HG03103 (cell line): Measurements from ENCODE around the gene SIRT3.

Source experiments
- ATAC-seq: cut with Tn5 transposase; IDR thresholded peaks from one replicate; pipeline ENCODE4 v1.9.1; 2021; ENCODE audit warnings: low read depth; ENCODE audit not compliant: unreplicated experiment

The SIRT3 gene

GRCh38 chr11:217704-218103 is 18.4 kb downstream of the SIRT3 start:
- ATAC-seq, result no peak

DNA sequence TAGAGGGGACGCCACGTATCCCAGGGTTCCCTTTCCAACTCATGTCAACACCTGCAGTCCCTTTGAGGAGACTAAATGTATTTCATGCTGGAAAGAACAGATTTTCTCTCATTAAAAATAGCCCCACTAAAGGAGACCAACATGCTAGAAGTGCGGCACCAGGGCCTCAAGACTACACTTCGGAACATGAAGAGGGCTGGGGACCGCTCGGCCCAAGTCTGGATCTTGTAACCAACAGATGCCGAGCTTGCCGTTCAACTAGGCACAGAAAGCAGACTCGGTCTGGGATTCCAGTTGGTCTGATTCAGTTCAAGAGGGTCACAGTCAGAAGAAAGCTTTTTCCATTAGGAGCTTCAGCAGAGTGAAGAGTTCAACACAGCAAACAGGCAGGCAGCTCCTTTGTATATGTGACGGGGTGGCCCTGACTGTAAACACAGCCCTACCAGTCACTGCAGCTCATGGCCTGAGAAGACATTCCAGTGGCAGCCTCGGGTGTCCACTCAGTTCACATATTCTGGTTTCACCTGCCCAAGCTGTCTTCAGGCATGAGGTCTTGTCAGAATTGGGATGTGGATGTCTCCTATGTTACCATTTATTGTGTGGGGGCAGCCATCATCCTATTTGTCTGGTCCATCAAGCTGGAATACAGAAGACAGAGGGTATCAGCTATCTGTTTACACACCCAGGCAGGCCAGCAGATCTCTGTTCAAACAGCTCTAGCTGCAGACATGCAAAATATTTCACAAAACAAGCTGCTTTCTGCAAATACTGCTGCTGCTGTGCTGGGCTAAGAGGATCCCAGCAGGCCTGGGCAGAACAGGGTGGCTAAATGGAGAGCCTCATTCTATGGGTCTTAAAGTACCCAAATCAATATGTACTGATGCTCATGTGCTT is 19.8 kb downstream of the SIRT3 start:
- no peak for ATAC-seq

DNA sequence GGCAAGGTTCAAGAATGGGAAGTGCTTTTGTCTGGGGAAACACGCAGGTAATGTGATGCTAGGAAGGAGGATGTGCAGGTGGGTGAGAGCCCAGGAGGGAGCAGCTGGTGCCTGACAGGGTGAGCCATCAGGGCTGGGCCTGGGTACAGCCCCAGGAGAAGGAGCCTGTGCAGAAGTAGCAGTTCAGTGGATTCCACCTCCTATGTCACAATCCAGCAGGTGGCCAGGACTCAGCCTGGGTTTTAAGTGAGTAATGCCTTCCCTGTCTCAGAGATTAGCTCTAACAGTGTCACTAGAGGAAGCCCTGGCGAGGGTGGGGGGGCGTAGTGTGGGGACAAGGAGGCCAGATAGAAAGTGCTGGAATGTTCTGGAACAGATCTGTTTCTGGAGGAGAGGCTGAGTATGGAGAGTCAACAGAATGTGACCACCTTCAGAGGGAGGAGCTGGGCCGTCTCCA is 20.5 kb downstream of the SIRT3 start:
- no peak for ATAC-seq

DNA sequence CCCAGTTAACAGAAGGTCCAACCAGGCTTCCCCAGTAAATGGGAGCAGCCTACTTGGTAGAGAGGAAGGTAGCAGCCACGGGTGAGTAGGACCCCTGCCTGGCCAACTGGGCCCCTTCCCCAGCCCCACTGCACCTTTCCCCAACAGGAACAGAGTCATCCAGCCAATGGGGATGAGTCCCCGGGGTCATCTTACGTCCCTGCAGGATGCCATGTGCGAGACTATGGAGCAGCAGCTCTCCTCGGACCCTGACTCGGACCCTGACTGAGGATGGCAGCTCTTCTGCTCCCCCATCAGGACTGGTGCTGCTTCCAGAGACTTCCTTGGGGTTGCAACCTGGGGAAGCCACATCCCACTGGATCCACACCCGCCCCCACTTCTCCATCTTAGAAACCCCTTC is 22.1 kb downstream of the SIRT3 start:
- no peak for ATAC-seq

DNA sequence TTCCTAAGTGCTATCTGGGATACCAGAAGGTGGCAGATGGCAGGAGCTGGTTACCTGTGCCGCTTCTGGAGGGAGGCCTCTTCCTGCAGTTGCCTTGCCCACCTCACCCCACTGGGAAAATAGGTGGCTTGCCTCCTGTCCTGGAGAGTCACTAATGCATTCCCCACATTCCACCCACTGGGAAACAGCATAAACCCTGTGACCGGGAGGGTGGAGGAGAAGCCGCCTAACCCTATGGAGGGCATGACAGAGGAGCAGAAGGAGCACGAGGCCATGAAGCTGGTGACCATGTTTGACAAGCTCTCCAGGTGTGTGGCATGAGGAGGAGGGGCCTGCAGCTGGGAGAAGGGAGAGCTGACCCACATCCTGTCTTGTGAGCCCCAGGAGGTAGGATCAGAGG is 23.0 kb downstream of the SIRT3 start:
- no peak for ATAC-seq

GRCh38 chr11:212150-213100 is 23.7 kb downstream of the SIRT3 start:
- ATAC-seq, result no peak

DNA sequence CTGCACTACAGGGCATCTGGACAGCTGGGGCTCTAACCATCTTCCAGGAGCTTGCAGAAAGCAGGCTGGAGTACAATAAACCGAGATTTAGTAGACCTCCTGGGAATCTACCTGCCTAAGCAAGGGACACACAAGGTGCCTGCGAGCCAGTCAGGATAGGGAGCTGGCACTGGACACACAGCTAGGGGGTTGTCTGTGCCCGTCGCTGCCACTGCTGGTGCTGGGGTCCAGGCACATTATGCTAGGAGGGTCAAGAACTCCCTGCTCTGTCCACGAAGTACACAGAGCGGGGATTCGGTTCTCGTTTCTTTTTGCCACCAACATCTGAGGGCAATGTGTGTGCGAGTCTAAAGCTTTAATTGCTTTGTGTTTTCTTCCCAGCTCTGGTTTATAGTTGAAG is 24.4 kb downstream of the SIRT3 start:
- no peak for ATAC-seq

DNA sequence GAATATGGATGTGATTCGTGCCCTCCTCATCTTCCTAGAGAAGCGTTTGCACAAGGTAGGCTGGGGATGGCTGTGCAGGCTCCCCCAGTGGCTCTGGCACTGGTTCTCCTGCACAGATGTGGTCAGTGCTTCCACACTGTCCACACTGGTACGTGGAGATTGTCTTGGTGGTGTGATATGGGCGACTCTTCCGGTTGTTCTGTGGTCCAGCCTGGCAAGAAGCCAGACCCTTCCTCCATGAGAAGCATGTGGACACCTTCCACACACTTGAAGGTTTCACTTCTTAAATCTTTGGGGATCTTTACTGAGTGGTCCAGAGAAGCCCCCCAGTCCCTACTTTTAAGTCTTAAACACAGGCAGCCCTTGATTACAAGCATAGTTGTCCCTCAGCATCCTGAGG is 24.8 kb downstream of the SIRT3 start:
- ATAC-seq, result no peak

- no peak for ATAC-seq
Observed at GRCh38 chr11:210803-211180, 25.4 kb downstream of the SIRT3 start.

- ATAC-seq, result no peak
Observed at GRCh38 chr11:210122-210802, 25.9 kb downstream of the SIRT3 start.

GRCh38 chr11:209275-210121 is 26.6 kb downstream of the SIRT3 start:
- ATAC-seq, result no peak

GRCh38 chr11:208917-209260 is 27.3 kb downstream of the SIRT3 start:
- ATAC-seq, result no peak

- peak; percentile 30 for ATAC-seq
Observed at GRCh38 chr11:208181-208916, 27.8 kb downstream of the SIRT3 start.

DNA sequence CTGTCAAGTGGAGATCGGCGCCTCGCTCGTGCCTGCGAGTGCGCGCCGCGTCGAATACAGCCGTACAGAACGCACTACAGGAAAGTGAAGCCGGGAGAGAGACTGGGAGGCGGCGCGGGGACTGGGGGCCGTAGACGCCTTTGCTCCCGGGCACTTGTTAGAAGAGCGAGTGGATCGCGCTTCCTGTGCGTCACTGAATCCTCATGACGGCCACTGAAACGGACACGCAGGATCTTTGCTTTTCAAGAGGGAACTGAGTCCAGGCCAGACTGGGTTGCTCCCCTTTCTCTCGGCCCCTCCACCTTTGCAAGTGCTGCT is 28.3 kb downstream of the SIRT3 start:
- no peak for ATAC-seq

DNA sequence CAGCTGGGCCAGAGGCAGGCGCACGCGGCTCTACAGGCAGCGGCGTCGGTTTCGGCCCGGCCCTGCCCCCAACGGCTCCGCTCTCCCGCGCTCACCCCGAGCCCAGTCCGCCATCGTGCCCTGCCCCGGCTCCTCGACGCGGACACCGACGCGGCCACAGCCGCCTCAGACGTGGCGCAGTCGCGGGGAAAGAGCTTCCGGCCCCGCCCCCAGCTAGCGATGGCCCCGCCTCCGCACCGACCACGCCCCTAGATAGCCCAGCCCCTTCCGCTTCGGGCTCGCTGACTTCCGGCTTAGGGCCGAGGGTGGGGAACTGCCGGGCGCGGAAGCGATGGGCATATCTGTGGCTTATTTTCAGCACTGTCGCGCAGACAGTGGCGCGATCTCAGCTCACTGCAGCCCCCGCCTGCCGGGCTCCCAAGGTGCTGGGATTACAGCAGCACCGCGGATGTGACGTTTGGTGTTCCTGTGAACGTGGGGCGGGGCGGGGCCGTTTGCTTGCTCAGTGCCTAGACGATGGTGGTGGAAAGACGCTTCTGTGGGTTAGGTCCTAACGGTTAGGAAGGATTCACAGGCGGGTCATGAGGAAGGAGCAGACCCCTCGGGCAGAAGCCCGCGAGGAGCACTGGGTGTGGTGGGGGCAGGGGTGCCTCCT is 28.8 kb downstream of the SIRT3 start, which contains the start of the genes BET1L and RIC8A:
Gene BET1L, minus strand, starts transcription at position 192 of the 655 bp plus-strand sequence. Its CDS starts 78 bp downstream, at position 114.
Gene RIC8A, plus strand, starts transcription at position 501 of the 655 bp plus-strand sequence. CDS start 1,147 bp downstream, outside the sequence.
- ATAC-seq, result peak; percentile 75

DNA sequence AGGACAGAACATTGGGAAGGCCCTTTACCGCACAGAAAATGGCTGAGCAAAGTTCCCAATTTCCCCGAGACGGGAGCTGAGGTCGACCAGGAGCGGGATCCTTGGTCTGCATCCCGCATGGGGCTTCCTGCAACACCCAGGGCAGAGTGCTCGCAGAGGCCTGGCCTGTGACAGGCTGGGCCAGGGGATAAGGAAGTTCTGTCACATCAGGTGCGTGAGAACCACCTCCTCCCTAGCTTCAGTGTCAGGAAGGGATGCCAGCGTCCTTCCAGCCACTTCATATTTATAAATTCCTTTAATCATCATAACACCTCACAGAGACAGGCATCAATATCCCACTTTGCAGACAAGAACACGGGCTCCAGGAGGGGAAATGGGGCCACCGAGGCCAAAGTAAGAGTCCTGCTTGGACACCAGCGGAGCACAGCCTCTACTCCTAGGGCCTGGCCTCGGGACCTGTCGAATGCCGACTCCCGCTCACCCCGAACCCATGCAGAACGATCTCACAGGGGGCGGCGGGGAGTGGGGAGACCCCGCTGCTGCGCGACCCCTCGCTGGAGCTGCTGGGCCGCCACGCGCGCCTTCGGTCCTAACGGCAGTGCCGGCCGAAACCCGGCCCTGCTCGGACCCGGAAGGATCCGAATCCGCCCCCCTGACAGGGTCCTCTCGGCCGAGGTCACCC is 29.5 kb downstream of the SIRT3 start:
- ATAC-seq, result no peak

GRCh38 chr11:206002-206384 is 30.1 kb downstream of the SIRT3 start:
- ATAC-seq, result no peak
